H54 (cell line): ENCODE measurements around the gene LDLRAD2.
A peak's percentile ranks its signal among the peaks of the same experiment; 100 is the strongest.
"Not testable (repeated sequence)": the region's sequence is repeated elsewhere in the genome, so short reads cannot be mapped to it uniquely, and the experiment has no call there.

Experiments used
- DNase-seq: peaks from one replicate; pipeline ENCODE4 v3.0.0; 2011; ENCODE audit warnings: low spot score, mixed read lengths; ENCODE audit not compliant: insufficient read length
- FAIRE-seq: peaks from 3 replicates; lab custom pipeline; 2011; peaks lifted over from hg19 to GRCh38; lab: Jason Lieb, UNC
- POLR2A ChIP-seq: IDR thresholded peaks from 2 replicates; pipeline ENCODE4 v1.6.1; 2011; ENCODE audit warnings: low read depth, mild to moderate bottlenecking, low read length

The LDLRAD2 gene

GRCh38 chr1:21778405-21778727, 33.7 kb upstream of the LDLRAD2 start:
- TF ChIP-seq POLR2A, result no peak
- DNase-seq (no peak), FAIRE-seq (no peak)

DNA sequence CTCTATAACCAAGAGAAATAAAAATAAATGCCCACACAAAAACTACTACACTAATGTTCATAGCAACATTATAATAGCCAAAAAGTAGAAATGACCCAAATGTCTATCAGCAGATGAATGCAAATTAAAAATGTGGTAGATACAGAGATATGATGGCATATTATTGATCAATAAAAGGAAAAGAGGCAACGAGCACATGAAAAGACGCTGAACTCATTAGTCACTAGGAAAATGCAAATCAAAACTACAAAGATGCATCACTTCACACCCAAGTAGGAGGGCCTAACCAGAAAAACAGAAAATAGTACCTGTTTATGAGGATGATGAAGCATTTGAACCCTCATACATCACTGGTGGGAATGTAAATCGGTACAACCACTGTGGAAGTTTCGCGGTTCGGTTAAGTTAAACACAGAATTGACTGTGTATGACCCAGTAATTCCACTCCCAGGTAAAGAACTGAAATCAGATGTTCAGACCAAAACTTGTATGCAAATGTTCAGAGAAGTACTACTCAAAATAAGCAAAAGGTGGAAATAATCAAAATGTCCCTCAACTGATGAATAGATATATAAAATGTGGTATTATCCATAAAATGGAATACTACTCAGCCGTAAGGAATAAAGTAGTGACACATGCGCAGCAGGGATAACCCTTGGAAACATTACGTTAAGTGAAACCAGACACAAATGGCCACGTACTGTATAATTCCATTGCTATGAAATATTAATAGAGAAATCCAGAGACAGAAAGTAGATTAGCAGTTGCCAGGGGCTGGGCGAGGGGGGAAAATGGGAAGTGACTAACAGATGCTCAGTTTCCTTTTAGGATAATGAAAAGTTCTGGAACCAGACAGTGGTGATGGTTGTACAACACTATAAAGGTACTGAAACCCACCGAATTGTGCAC, 32.2 kb upstream of the LDLRAD2 start:
- no peak for TF ChIP-seq POLR2A
- DNase-seq (no peak), FAIRE-seq (no peak)

GRCh38 chr1:21781815-21782348, 30.2 kb upstream of the LDLRAD2 start:
- FAIRE-seq, result no peak
- no peak for DNase-seq
- TF ChIP-seq POLR2A, result no peak

- TF ChIP-seq POLR2A, result no peak
- DNase-seq (no peak), FAIRE-seq (no peak)
These were observed 29.7 kb upstream of the LDLRAD2 start for GRCh38 chr1:21782349-21782867.

DNA sequence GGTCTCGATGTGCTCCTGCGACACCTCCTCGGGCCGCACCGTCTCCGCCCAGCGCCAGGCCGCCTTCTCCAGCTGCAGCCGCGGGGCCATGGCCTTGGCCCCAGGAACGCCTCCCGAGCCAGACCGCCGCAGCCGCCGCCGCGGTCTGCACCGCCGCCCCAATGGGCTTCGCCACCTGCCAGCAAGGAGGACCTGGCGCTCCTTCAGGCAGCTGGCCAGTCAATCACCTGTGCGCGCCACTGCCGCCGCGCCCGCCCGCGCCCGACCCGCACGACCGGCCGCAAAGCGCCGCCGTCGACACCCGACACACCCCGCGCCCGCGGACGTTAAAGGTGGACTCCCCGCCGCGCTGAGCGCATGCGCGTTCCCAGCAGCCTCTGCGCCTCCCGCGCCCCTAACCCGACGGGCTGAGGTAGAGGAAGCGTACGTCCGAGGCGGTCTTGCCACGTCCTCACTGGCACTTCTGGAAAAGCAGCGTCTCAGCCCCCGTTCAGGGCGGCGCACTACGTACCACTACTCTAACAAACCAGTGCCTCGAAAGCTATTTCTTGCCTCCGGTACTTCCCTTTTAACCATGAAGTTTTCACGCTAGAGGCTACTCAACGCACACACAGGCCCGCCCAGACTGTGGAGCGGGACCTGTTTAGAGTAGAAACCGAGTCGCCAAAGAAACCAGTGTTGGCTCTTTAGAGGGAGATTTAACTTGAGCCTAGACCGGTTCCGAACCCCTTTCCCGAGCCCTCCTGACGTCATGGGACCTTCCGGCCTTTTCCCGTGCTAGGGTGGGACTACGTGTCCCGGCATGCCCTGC, 29.0 kb upstream of the LDLRAD2 start, which contains the start of gene USP48:
USP48 (minus strand) TSS at position 282 of the 811 bp plus-strand sequence; CDS start at position 90, 192 bp downstream.
- FAIRE-seq (no peak), DNase-seq (peak; percentile 56)
- TF ChIP-seq POLR2A, result peak; percentile 89

DNA sequence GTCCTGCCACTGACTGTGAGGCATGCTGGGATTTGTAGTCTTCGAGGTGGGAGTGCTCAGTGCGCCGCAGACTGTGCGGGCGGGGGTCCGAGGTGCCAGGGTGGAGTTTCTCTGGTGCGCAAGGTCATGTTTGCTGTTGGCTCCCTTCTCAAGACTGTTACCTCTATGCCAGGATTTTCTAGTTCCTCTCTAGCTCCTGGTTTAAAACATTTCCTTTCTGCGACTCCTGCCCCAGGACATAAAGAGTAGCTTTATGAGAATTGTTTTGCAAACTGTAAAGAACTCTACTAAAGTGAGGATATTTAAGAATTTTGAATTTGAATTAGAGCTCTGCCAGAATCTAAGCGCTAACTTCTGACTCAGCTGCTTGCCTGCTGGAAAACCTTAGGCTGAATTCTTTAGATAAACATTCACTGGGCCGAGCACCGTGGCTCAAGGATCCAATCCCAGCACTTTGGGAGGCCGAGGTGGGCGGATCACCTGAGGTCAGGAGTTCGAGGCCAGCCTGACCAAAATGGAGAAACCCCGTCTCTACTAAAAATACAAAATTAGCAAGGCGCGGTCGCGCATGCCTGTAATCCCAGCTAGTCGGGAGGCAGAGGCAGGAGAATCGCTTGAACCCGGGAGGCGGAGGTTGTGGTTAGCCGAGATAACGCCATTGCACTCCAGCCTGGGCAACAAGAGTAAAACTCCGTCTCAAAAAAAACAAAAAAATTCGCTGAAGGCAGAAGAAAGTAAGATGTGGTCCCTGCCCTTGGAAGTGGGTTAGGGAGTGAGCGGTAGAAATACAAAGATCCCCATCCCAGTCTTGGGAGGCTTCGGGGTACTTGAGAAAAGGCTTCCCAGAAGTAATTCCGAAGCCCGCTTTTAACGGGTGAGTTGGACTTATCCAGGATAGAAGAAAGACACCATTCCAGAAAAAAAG, 28.1 kb upstream of the LDLRAD2 start:
- FAIRE-seq (peak; percentile 92), DNase-seq (peak; percentile 69)
- no peak for TF ChIP-seq POLR2A

- FAIRE-seq, DNase-seq: not testable (repeated sequence)
These were observed 26.3 kb upstream of the LDLRAD2 start for GRCh38 chr1:21785764-21786163.

GRCh38 chr1:21786640-21787039, 25.4 kb upstream of the LDLRAD2 start:
- FAIRE-seq (no peak), DNase-seq (no peak)
- no peak for TF ChIP-seq POLR2A

DNA sequence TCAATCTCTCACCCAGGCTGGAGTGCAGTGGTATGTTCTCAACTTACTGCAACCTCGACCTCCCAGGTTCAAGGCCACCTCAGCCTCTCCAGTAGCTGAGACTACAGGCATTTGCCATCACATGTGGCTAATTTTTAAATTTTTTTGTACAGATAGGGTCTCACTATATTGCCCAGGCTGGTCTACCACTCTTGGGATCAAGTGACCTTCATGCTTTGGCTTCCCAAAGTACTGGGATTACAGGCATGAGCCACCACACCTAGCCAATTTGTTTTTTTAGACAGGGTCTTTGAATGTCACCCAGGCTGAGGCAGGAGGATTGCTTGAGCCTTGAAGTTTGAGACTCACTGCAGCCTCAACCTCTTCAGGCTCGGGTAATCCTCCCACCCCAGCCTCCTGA, 19.0 kb upstream of the LDLRAD2 start:
- no peak for TF ChIP-seq POLR2A
- FAIRE-seq (no peak), DNase-seq (no peak)

- FAIRE-seq (no peak), DNase-seq (no peak)
- no peak for TF ChIP-seq POLR2A
These were observed 17.4 kb upstream of the LDLRAD2 start for GRCh38 chr1:21794656-21795055.

DNA sequence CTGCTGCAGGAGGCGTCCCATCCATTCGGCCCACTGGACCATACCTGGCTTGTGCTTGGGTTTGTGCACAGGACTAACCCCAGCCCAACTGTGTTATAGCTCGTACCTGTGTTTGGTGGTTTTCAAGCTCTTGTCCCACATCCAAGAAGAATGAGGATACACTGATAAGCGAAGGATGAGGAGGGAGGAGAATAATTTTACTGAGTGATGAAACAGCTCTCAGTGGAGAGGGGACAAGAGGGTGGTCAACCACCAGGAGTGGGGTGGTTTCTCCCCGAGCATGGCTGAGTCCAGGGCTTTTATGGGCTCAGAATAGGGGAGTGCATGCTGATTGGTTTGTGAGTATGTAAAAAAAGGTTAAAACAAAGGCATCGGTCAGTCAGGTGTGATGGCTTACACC, 17.0 kb upstream of the LDLRAD2 start:
- FAIRE-seq (no peak), DNase-seq (no peak)
- no peak for TF ChIP-seq POLR2A

DNA sequence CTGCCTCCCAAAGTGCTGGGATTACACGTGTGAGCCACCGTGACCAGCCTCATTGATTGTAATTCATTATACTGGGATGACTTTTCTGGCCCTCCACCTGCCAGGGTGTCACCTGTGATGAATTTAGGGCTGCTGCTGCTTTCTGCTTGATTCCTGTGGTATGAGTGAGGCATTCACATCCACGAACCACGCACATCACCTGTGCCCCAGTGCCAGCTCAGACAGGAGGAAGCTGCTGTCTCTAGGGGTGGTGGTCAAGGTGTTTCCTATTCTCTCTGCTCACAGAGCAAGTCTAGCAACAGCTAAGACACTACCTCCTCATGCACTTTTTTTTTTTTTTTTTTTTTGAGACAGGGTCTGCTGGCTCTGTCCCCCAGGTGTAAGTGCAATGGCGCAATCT, 12.3 kb upstream of the LDLRAD2 start:
- TF ChIP-seq POLR2A, result no peak
- DNase-seq (no peak), FAIRE-seq (no peak)

DNA sequence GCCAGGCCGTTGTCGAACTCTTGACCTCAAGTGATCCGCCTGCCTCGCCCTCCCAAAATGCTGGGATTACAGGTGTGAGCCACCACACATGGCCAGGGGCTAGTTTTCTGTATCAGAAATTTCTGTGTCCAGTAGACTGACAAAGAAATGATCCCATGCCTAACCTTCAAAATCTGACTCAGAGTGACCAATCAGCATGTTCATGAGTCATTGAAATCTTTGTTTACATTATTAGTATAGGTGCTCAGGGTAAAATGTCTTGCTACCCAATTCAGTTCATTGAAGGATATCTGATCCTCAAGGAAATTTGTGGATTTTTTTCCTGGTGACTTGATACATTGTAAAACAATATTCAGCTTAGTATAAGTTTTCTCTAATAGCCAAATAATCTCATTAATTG, 11.0 kb upstream of the LDLRAD2 start:
- DNase-seq (no peak), FAIRE-seq (no peak)
- no peak for TF ChIP-seq POLR2A
